GM12878 (cell line): ENCODE measurements around the gene PARP6. TPM values are rescaled to one million over a fixed set of nuclear protein-coding genes. Genes with fewer than 3 reads are reported as not detected.

Experiments
- BCL11A ChIP-seq: IDR thresholded peaks from 2 replicates; pipeline ENCODE4 v1.6.1; 2011; ENCODE audit warnings: low read depth, low read length
- BHLHE40 ChIP-seq, 2 experiments: fragments of 450-650 bp in 1 of 2; IDR thresholded peaks; 2 replicates each; pipeline ENCODE4 v1.6.1; 2011 to 2017; ENCODE audit warnings: low read depth in 2 of 2, borderline replicate concordance in 1 of 2, improper control_type of control experiment in 1 of 2, low read length in 1 of 2, mild to moderate bottlenecking in 1 of 2
- CBX3 ChIP-seq: fragments of 200-600 bp; sonication (generic); IDR thresholded peaks from 2 replicates; pipeline ENCODE4 v1.6.1; 2016; ENCODE audit warnings: low read depth, borderline replicate concordance
- EGR1 ChIP-seq, 2 experiments: IDR thresholded peaks; 1 replicate in 1 of 2; 2 replicates in 1 of 2; pipeline ENCODE4 v1.6.1; 2011 to 2012; ENCODE audit warnings: low read depth in 2 of 2, low read length in 2 of 2, borderline replicate concordance in 1 of 2, mild to moderate bottlenecking in 1 of 2, moderate library complexity in 1 of 2
- GABPA ChIP-seq: IDR thresholded peaks from 2 replicates; pipeline ENCODE4 v1.6.1; 2014; ENCODE audit warnings: antibody characterized with exemption, low read depth, mild to moderate bottlenecking, inconsistent platforms
- HDAC2 ChIP-seq: fragments of 200-600 bp; sonication (generic); IDR thresholded peaks from 2 replicates; pipeline ENCODE4 v1.6.1; 2017
- HDAC6 ChIP-seq: fragments of 200-600 bp; sonication (generic); IDR thresholded peaks from one replicate; pipeline ENCODE4 v1.8.0; 2017; ENCODE audit warnings: antibody characterized with exemption; ENCODE audit not compliant: unreplicated experiment
- IKZF2 ChIP-seq, 2 experiments: fragments of 450-650 bp; IDR thresholded peaks; 2 replicates each; pipeline ENCODE4 v1.6.1; 2017; ENCODE audit warnings: mild to moderate bottlenecking in 2 of 2, moderate library complexity in 2 of 2
- MEF2B ChIP-seq: fragments of 450-650 bp; IDR thresholded peaks from 2 replicates; pipeline ENCODE4 v1.6.1; 2018; ENCODE audit warnings: mild to moderate bottlenecking, moderate library complexity; ENCODE audit not compliant: partially characterized antibody, poor library complexity, severe bottlenecking
- MTA2 ChIP-seq: fragments of 450-650 bp; IDR thresholded peaks from 2 replicates; pipeline ENCODE4 v1.6.1; 2016; ENCODE audit warnings: low read depth, mild to moderate bottlenecking, moderate library complexity
- NFXL1 ChIP-seq: fragments of 450-650 bp; IDR thresholded peaks from 2 replicates; pipeline ENCODE4 v1.6.1; 2017; ENCODE audit warnings: antibody characterized with exemption, mild to moderate bottlenecking, borderline replicate concordance
- PML ChIP-seq: IDR thresholded peaks from 2 replicates; pipeline ENCODE4 v1.6.1; 2012; ENCODE audit warnings: low read length, inconsistent platforms
- POLR2AphosphoS2 ChIP-seq: IDR thresholded peaks from 2 replicates; pipeline ENCODE4 v1.6.1; 2011; ENCODE audit warnings: low read depth, mild to moderate bottlenecking, low read length, improper control_type of control experiment, moderate library complexity
- POLR2AphosphoS5 ChIP-seq: IDR thresholded peaks from 2 replicates; pipeline ENCODE4 v1.6.1; 2011; ENCODE audit warnings: mild to moderate bottlenecking, low read length, inconsistent platforms
- PRDM15 ChIP-seq: fragments of 450-650 bp; formaldehyde crosslinking; IDR thresholded peaks from 2 replicates; pipeline ENCODE4 v1.4.0; 2020; ENCODE audit warnings: mild to moderate bottlenecking, moderate library complexity
- RB1 ChIP-seq: fragments of 450-650 bp; formaldehyde crosslinking; IDR thresholded peaks from 2 replicates; pipeline ENCODE4 v1.6.1; 2017; ENCODE audit warnings: mild to moderate bottlenecking, borderline replicate concordance
- RBBP5 ChIP-seq: fragments of 200-600 bp; sonication (generic); conservative IDR thresholded peaks from 2 replicates; pipeline ENCODE4 v1.6.1; 2016
- SIN3A ChIP-seq: IDR thresholded peaks from 2 replicates; pipeline ENCODE4 v1.6.1; 2012; ENCODE audit warnings: low read depth, low read length, improper control_type of control experiment
- SMAD1 ChIP-seq: fragments of 450-650 bp; IDR thresholded peaks from 2 replicates; pipeline ENCODE4 v1.6.1; 2018; ENCODE audit warnings: mild to moderate bottlenecking, low read depth; ENCODE audit not compliant: partially characterized antibody
- SMAD5 ChIP-seq: IDR thresholded peaks from 2 replicates; pipeline ENCODE4 v1.6.1; 2016; ENCODE audit warnings: antibody characterized with exemption, low read depth
- STAT3 ChIP-seq: IDR thresholded peaks from 2 replicates; pipeline ENCODE4 v1.6.1; 2011; ENCODE audit warnings: low read depth, low read length, improper control_type of control experiment
- TAF1 ChIP-seq: IDR thresholded peaks from 2 replicates; pipeline ENCODE4 v1.6.1; 2011; ENCODE audit warnings: mild to moderate bottlenecking, low read depth, low read length, borderline replicate concordance
- TBL1XR1 ChIP-seq: IDR thresholded peaks from 2 replicates; pipeline ENCODE4 v1.6.1; 2012; ENCODE audit warnings: low read depth, low read length, improper control_type of control experiment
- TCF3 ChIP-seq: IDR thresholded peaks from 2 replicates; pipeline ENCODE4 v1.6.1; 2012; ENCODE audit warnings: low read depth, mild to moderate bottlenecking, low read length, borderline replicate concordance; ENCODE audit not compliant: insufficient read depth
- ZNF207 ChIP-seq: fragments of 450-650 bp; IDR thresholded peaks from 2 replicates; pipeline ENCODE4 v1.6.1; 2014; ENCODE audit warnings: antibody characterized with exemption, mild to moderate bottlenecking, borderline replicate concordance
- ZNF24 ChIP-seq: fragments of 450-650 bp; IDR thresholded peaks from 2 replicates; pipeline ENCODE4 v1.6.1; 2017; ENCODE audit warnings: antibody characterized with exemption, mild to moderate bottlenecking
- polyA plus RNA-seq, 11 experiments: library from polyadenylated mRNA; depleted of rRNA in 4 of 11; unstranded in 6 of 11; stranded (reverse) in 5 of 11; fragments of >200 nt; fragmentation: Nextera tagmentation in 4 of 11; fragmentation: Illumina TruSeq in 1 of 11; extraction: Ambion mirVana in 4 of 11; extraction: Trizol in 1 of 11; gene quantifications; 1 replicate in 1 of 11; 2 replicates in 10 of 11; pipeline versions ENCODE4 v1.2.1 to v1.2.3, GENCODE V29; 2011 to 2016; ENCODE audit warnings: inconsistent platforms in 2 of 11, missing spikeins in 2 of 11, low read depth in 1 of 11
- total RNA-seq, 4 experiments: library from RNA; depleted of rRNA in 3 of 4; stranded (reverse); fragments of >200 nt in 3 of 4; fragmentation: Illumina TruSeq in 1 of 4; extraction: Trizol in 1 of 4; gene quantifications; 2 replicates each; pipeline versions ENCODE4 v1.2.1 to v1.2.3, GENCODE V29; 2013 to 2021
- TF ChIP-seq, protein P1 (sequence below): IDR thresholded peaks from 2 replicates; pipeline ENCODE4 v1.6.1; 2012; ENCODE audit warnings: low read length, inconsistent platforms

PARP6 gene
- total and polyA plus RNA-seq, 10 of the 15 experiments (the other 5 are each of a cell fraction or from before 2014, with no cell fraction given): 14.3 to 73.5 (median 26.9) TPM

- no peak for TF ChIP-seq RBBP5
- peak in 1 of 2 experiments; percentile 86; a peak in 1 of 3 replicates for TF ChIP-seq EGR1 (IDR thresholded peaks at IDR 0.05; ENCODE audit: borderline replicate concordance in 1 of 2, low read depth in 2 of 2, low read length in 2 of 2)
- TF ChIP-seq POLR2AphosphoS2: no peak
- TF ChIP-seq TBL1XR1: no peak
- TF ChIP-seq NFXL1: no peak
- TF ChIP-seq ZNF24: no peak
- no peak for TF ChIP-seq STAT3
- no peak for TF ChIP-seq TCF3
- TF ChIP-seq CBX3: no peak
- peak; percentile 67 for TF ChIP-seq SMAD1
- TF ChIP-seq ZNF207: no peak; the same call in none of the 2 replicates
- no peak for TF ChIP-seq POLR2AphosphoS5
- no peak for TF ChIP-seq SIN3A
- no peak; the same call in 1 of the 2 replicates for TF ChIP-seq RB1
- TF ChIP-seq PRDM15 (CRISPR knock-in tag): 0 out of 2 replicates have a peak, but pooled peaks have one; percentile 21
- peak in 1 of 2 experiments; percentile 46; a peak in 2 of 4 replicates for TF ChIP-seq BHLHE40 (IDR thresholded peaks at IDR 0.05; ENCODE audit: borderline replicate concordance in 1 of 2, low read depth in 2 of 2, low read length in 1 of 2)
- TF ChIP-seq HDAC6: no peak
- TF ChIP-seq, protein P1, sequence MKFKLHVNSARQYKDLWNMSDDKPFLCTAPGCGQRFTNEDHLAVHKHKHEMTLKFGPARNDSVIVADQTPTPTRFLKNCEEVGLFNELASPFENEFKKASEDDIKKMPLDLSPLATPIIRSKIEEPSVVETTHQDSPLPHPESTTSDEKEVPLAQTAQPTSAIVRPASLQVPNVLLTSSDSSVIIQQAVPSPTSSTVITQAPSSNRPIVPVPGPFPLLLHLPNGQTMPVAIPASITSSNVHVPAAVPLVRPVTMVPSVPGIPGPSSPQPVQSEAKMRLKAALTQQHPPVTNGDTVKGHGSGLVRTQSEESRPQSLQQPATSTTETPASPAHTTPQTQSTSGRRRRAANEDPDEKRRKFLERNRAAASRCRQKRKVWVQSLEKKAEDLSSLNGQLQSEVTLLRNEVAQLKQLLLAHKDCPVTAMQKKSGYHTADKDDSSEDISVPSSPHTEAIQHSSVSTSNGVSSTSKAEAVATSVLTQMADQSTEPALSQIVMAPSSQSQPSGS: no peak
- TF ChIP-seq HDAC2: no peak
- TF ChIP-seq IKZF2 (IDR thresholded peaks at IDR 0.05): peak; percentile 67 to 72; a peak in 3 of 4 replicates
- TF ChIP-seq TAF1: peak; percentile 73; the same call in 1 of the 2 replicates
- TF ChIP-seq GABPA: no peak
- no peak for TF ChIP-seq SMAD5
- TF ChIP-seq MTA2: peak; percentile 67; the same call in 1 of the 2 replicates
- no peak for TF ChIP-seq MEF2B
- 0 out of 2 replicates have a peak, but pooled peaks have one; percentile 15 for TF ChIP-seq BCL11A
- TF ChIP-seq PML: no peak
Observed at GRCh38 chr15:72230197-72231065, 41.9 kb downstream of the PARP6 start (continued).
